ENCODE measurements around the gene MRPS9. TPM values are rescaled to one million over a fixed set of nuclear protein-coding genes. Genes with fewer than 3 reads are reported as not detected.

MRPS9 gene
- total and polyA plus RNA-seq, 3 experiments from 2014 or later: 32.2 to 51.8 (median 49.5) TPM

GRCh38 chr2:105042189-105042588 lies 4.3 kb downstream of the MRPS9 start:
- H3K27ac ChIP-seq (ENCODE audit: low read depth, low read length): no peak overlapping the region
- H3K4me1 Mint-ChIP-seq: peaks cover 34 to 68% (median 46%) of the 10 kb centered on the region in 3 donors
- ChIA-PET POLR2A (no interaction called here), CTCF (no interaction called here)
- no peaks in the 10 kb centered on the region for H3K27me3 ChIP-seq (ENCODE audit: insufficient read depth, low read length, poor library complexity, severe bottlenecking)
- DNase-seq: no peak
- peaks cover under 1 to 18% (median 5%) of the 10 kb centered on the region in 3 donors for H3K36me3 Mint-ChIP-seq
- H3K27me3 Mint-ChIP-seq: no peaks in the 10 kb centered on the region
- no peak overlapping the region for H3K4me3 ChIP-seq (ENCODE audit: low read length)
- peak overlapping the region in 5 of 8 donors; percentile 4 to 84 (median 47) for H3K27ac Mint-ChIP-seq
- H3K36me3 ChIP-seq (ENCODE audit: insufficient read depth, low read length): no peaks in the 10 kb centered on the region
- H3K4me3 Mint-ChIP-seq: no peak overlapping the region
- no peaks in the 10 kb centered on the region for H3K9me3 Mint-ChIP-seq
- no peaks in the 10 kb centered on the region for H3K9me3 ChIP-seq (ENCODE audit: low read length)
- peaks cover 16% of the 10 kb centered on the region for H3K4me1 ChIP-seq (ENCODE audit: insufficient read depth, low read length)

- Histone ChIP-seq H3K36me3 (ENCODE audit: insufficient read depth, low read length) (no peaks in the 10 kb centered on the region), H3K4me3 (ENCODE audit: low read length) (no peak overlapping the region), H3K27me3 (ENCODE audit: insufficient read depth, low read length, poor library complexity, severe bottlenecking) (no peaks in the 10 kb centered on the region), H3K4me1 (ENCODE audit: insufficient read depth, low read length) (no peaks in the 10 kb centered on the region), H3K27ac (ENCODE audit: low read depth, low read length) (no peak overlapping the region), H3K9me3 (ENCODE audit: low read length) (no peaks in the 10 kb centered on the region)
- Mint-ChIP-seq H3K36me3 (peaks cover 26 to 52% (median 34%) of the 10 kb centered on the region in 3 donors), H3K4me1 (peaks cover 28 to 40% (median 37%) of the 10 kb centered on the region in 3 donors), H3K4me3 (peak overlapping the region in 1 of 7 donors; percentile 13), H3K27me3 (no peaks in the 10 kb centered on the region), H3K9me3 (peaks cover 0 to 12% (median 0%) of the 10 kb centered on the region in 5 donors), H3K27ac (peak overlapping the region in 3 of 8 donors; percentile 15 to 66 (median 54))
- ChIA-PET CTCF (no interaction called here), POLR2A (no interaction called here)
- DNase-seq: no peak
Measured at GRCh38 chr2:105052773-105053172, 14.9 kb downstream of the MRPS9 start.

- DNase-seq: no peak
- Mint-ChIP-seq H3K27ac (no peak overlapping the region), H3K9me3 (peaks cover 0 to 9% (median 0%) of the 10 kb centered on the region in 5 donors), H3K4me3 (no peak overlapping the region), H3K4me1 (peaks cover 30 to 42% (median 36%) of the 10 kb centered on the region in 3 donors), H3K27me3 (no peaks in the 10 kb centered on the region), H3K36me3 (peaks cover 17 to 38% (median 28%) of the 10 kb centered on the region in 3 donors)
- POLR2A ChIA-PET: no interaction called here
- no peaks in the 10 kb centered on the region for H3K36me3 ChIP-seq (ENCODE audit: insufficient read depth, low read length)
- no peaks in the 10 kb centered on the region for H3K9me3 ChIP-seq (ENCODE audit: low read length)
- CTCF ChIA-PET: no interaction called here
- H3K4me3 ChIP-seq (ENCODE audit: low read length): no peak overlapping the region
- no peaks in the 10 kb centered on the region for H3K4me1 ChIP-seq (ENCODE audit: insufficient read depth, low read length)
- no peaks in the 10 kb centered on the region for H3K27me3 ChIP-seq (ENCODE audit: insufficient read depth, low read length, poor library complexity, severe bottlenecking)
- no peak overlapping the region for H3K27ac ChIP-seq (ENCODE audit: low read depth, low read length)
Measured at GRCh38 chr2:105055613-105056012, 17.7 kb downstream of the MRPS9 start.

- Mint-ChIP-seq H3K36me3 (peaks cover 11 to 34% (median 22%) of the 10 kb centered on the region in 3 donors), H3K27me3 (no peaks in the 10 kb centered on the region), H3K9me3 (peaks cover 0 to 6% (median 0%) of the 10 kb centered on the region in 5 donors), H3K4me3 (no peak overlapping the region), H3K4me1 (peaks cover 27 to 38% (median 31%) of the 10 kb centered on the region in 3 donors), H3K27ac (peak overlapping the region in 2 of 8 donors; percentile 26 to 51)
- Histone ChIP-seq H3K4me1 (ENCODE audit: insufficient read depth, low read length) (no peaks in the 10 kb centered on the region), H3K9me3 (ENCODE audit: low read length) (no peaks in the 10 kb centered on the region), H3K27ac (ENCODE audit: low read depth, low read length) (no peak overlapping the region), H3K27me3 (ENCODE audit: insufficient read depth, low read length, poor library complexity, severe bottlenecking) (no peaks in the 10 kb centered on the region), H3K4me3 (ENCODE audit: low read length) (no peak overlapping the region), H3K36me3 (ENCODE audit: insufficient read depth, low read length) (no peaks in the 10 kb centered on the region)
- ChIA-PET POLR2A (no interaction called here), CTCF (no interaction called here)
- DNase-seq: no peak
Measured at GRCh38 chr2:105056245-105056644, 18.4 kb downstream of the MRPS9 start.

GRCh38 chr2:105057005-105057404 lies 19.1 kb downstream of the MRPS9 start:
- Histone ChIP-seq H3K36me3 (ENCODE audit: insufficient read depth, low read length) (no peaks in the 10 kb centered on the region), H3K4me1 (ENCODE audit: insufficient read depth, low read length) (no peaks in the 10 kb centered on the region), H3K4me3 (ENCODE audit: low read length) (no peak overlapping the region), H3K27me3 (ENCODE audit: insufficient read depth, low read length, poor library complexity, severe bottlenecking) (no peaks in the 10 kb centered on the region), H3K27ac (ENCODE audit: low read depth, low read length) (no peak overlapping the region), H3K9me3 (ENCODE audit: low read length) (no peaks in the 10 kb centered on the region)
- no peak overlapping the region for H3K4me3 Mint-ChIP-seq
- ChIA-PET POLR2A (no interaction called here), CTCF (no interaction called here)
- DNase-seq: no peak
- peaks cover 10 to 37% (median 19%) of the 10 kb centered on the region in 3 donors for H3K36me3 Mint-ChIP-seq
- H3K27ac Mint-ChIP-seq: peak overlapping the region in 1 of 8 donors; percentile 62
- no peaks in the 10 kb centered on the region for H3K27me3 Mint-ChIP-seq
- H3K4me1 Mint-ChIP-seq: peaks cover 25 to 36% (median 35%) of the 10 kb centered on the region in 3 donors
- peaks cover 0 to 6% (median 0%) of the 10 kb centered on the region in 5 donors for H3K9me3 Mint-ChIP-seq

GRCh38 chr2:105061560-105061959 lies 23.7 kb downstream of the MRPS9 start:
- peaks cover 30 to 48% (median 38%) of the 10 kb centered on the region in 3 donors for H3K4me1 Mint-ChIP-seq
- Histone ChIP-seq H3K27me3 (ENCODE audit: insufficient read depth, low read length, poor library complexity, severe bottlenecking) (no peaks in the 10 kb centered on the region), H3K36me3 (ENCODE audit: insufficient read depth, low read length) (no peaks in the 10 kb centered on the region), H3K27ac (ENCODE audit: low read depth, low read length) (no peak overlapping the region), H3K4me1 (ENCODE audit: insufficient read depth, low read length) (no peaks in the 10 kb centered on the region), H3K9me3 (ENCODE audit: low read length) (no peaks in the 10 kb centered on the region), H3K4me3 (ENCODE audit: low read length) (no peak overlapping the region)
- DNase-seq: no peak
- CTCF ChIA-PET: no interaction called here
- no peak overlapping the region for H3K4me3 Mint-ChIP-seq
- no peaks in the 10 kb centered on the region for H3K9me3 Mint-ChIP-seq
- no peak overlapping the region for H3K27ac Mint-ChIP-seq
- POLR2A ChIA-PET: no interaction called here
- peaks cover 4 to 41% (median 12%) of the 10 kb centered on the region in 3 donors for H3K36me3 Mint-ChIP-seq
- no peaks in the 10 kb centered on the region for H3K27me3 Mint-ChIP-seq

GRCh38 chr2:105062158-105062557 lies 24.3 kb downstream of the MRPS9 start:
- no peak overlapping the region for H3K27ac Mint-ChIP-seq
- H3K36me3 Mint-ChIP-seq: peaks cover 4 to 43% (median 12%) of the 10 kb centered on the region in 3 donors
- POLR2A ChIA-PET: no interaction called here
- CTCF ChIA-PET: no interaction called here
- no peak overlapping the region for H3K4me3 Mint-ChIP-seq
- H3K27ac ChIP-seq (ENCODE audit: low read depth, low read length): no peak overlapping the region
- no peaks in the 10 kb centered on the region for H3K27me3 Mint-ChIP-seq
- H3K27me3 ChIP-seq (ENCODE audit: insufficient read depth, low read length, poor library complexity, severe bottlenecking): no peaks in the 10 kb centered on the region
- H3K9me3 Mint-ChIP-seq: no peaks in the 10 kb centered on the region
- H3K4me1 ChIP-seq (ENCODE audit: insufficient read depth, low read length): no peaks in the 10 kb centered on the region
- no peak overlapping the region for H3K4me3 ChIP-seq (ENCODE audit: low read length)
- peaks cover 27 to 45% (median 36%) of the 10 kb centered on the region in 3 donors for H3K4me1 Mint-ChIP-seq
- H3K9me3 ChIP-seq (ENCODE audit: low read length): no peaks in the 10 kb centered on the region
- DNase-seq: no peak
- H3K36me3 ChIP-seq (ENCODE audit: insufficient read depth, low read length): no peaks in the 10 kb centered on the region

GRCh38 chr2:105068387-105068786 lies 30.5 kb downstream of the MRPS9 start:
- Mint-ChIP-seq H3K27ac (peak overlapping the region in 2 of 8 donors; percentile 6 to 61), H3K9me3 (no peaks in the 10 kb centered on the region), H3K4me3 (no peak overlapping the region), H3K4me1 (peaks cover 44 to 62% (median 62%) of the 10 kb centered on the region in 3 donors), H3K36me3 (peaks cover 0 to 52% (median 6%) of the 10 kb centered on the region in 3 donors), H3K27me3 (no peaks in the 10 kb centered on the region)
- H3K9me3 ChIP-seq (ENCODE audit: low read length): no peaks in the 10 kb centered on the region
- H3K27ac ChIP-seq (ENCODE audit: low read depth, low read length): no peak overlapping the region
- ChIA-PET POLR2A (no interaction called here), CTCF (no interaction called here)
- H3K4me3 ChIP-seq (ENCODE audit: low read length): no peak overlapping the region
- no peak for DNase-seq
- no peaks in the 10 kb centered on the region for H3K27me3 ChIP-seq (ENCODE audit: insufficient read depth, low read length, poor library complexity, severe bottlenecking)
- H3K36me3 ChIP-seq (ENCODE audit: insufficient read depth, low read length): no peaks in the 10 kb centered on the region
- H3K4me1 ChIP-seq (ENCODE audit: insufficient read depth, low read length): no peaks in the 10 kb centered on the region

Measured in CD8-positive, alpha-beta memory T cell (primary cell).